ENCODE results near the gene TDRD10.

TDRD10 gene

DNA sequence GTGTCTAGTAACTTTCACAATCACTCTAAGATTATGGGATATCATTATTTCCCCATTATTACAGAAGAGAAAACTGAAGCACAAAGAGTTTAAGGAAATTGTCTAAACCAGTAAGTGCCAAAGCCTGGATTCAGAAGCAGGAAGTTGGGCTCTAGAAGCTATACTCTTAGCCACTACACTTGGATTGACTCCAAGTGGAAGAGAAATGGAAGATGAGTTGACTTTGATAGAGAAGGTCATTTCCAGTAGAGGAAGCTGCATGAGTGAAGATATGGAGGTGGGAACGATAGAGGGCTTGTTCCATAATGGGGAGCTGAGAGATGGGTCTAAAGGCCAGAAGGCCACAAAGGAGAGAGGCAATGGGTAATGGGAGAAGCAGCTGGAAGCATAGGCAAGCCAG, 11.7 kb upstream of the TDRD10 start:
- H3K9me3 Mint-ChIP-seq, result no peaks in the 10 kb centered on the region

DNA sequence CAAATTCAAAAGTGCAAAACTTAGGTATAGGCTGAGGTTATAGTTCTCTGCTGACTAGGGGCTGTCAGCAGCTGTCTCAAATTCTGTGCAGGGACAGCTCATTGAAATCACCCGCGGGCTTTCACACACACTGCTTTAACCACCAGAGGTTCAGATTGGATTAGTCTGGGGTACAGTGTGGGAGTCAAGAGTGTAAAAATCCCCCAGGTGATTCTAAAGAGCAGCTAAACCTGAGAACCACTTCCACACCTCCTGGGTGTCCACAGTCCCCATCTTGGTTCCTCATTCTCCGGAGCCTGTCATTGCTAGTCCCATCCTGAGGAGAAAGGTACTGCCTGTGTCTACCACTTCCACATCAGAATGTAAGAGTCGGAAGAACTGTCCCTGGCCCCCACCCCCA, 9.9 kb upstream of the TDRD10 start:
- H3K27me3 Mint-ChIP-seq, result peaks cover 3% of the 10 kb centered on the region
- no peaks in the 10 kb centered on the region for H3K36me3 Mint-ChIP-seq (ENCODE audit: low read depth)
- peaks cover 48% of the 10 kb centered on the region for H3K4me1 Mint-ChIP-seq (ENCODE audit: low read depth)
- H3K4me3 Mint-ChIP-seq, result no peak overlapping the region
- no peak overlapping the region for H3K27ac Mint-ChIP-seq
- no peaks in the 10 kb centered on the region for H3K9me3 Mint-ChIP-seq

More for the DNA sequence above, 11.7 kb upstream of the TDRD10 start:
- no peak overlapping the region for H3K4me3 Mint-ChIP-seq
- no peak overlapping the region for H3K27ac Mint-ChIP-seq
- H3K4me1 Mint-ChIP-seq (ENCODE audit: low read depth), result peaks cover 33% of the 10 kb centered on the region
- H3K27me3 Mint-ChIP-seq, result peaks cover 3% of the 10 kb centered on the region
- no peaks in the 10 kb centered on the region for H3K36me3 Mint-ChIP-seq (ENCODE audit: low read depth)

- peaks cover 54% of the 10 kb centered on the region for H3K4me1 Mint-ChIP-seq (ENCODE audit: low read depth)
- no peak overlapping the region for H3K27ac Mint-ChIP-seq
- no peaks in the 10 kb centered on the region for H3K36me3 Mint-ChIP-seq (ENCODE audit: low read depth)
- H3K9me3 Mint-ChIP-seq, result no peaks in the 10 kb centered on the region
- peaks cover 3% of the 10 kb centered on the region for H3K27me3 Mint-ChIP-seq
- H3K4me3 Mint-ChIP-seq, result no peak overlapping the region
These were observed 8.7 kb upstream of the TDRD10 start for GRCh38 chr1:154493276-154493675.

- Mint-ChIP-seq H3K4me3 (no peak overlapping the region), H3K27ac (no peak overlapping the region), H3K27me3 (peaks cover 14% of the 10 kb centered on the region), H3K36me3 (ENCODE audit: low read depth) (no peaks in the 10 kb centered on the region), H3K4me1 (ENCODE audit: low read depth) (peaks cover 55% of the 10 kb centered on the region), H3K9me3 (no peaks in the 10 kb centered on the region)
These were observed 6.3 kb upstream of the TDRD10 start for GRCh38 chr1:154495496-154496273.

DNA sequence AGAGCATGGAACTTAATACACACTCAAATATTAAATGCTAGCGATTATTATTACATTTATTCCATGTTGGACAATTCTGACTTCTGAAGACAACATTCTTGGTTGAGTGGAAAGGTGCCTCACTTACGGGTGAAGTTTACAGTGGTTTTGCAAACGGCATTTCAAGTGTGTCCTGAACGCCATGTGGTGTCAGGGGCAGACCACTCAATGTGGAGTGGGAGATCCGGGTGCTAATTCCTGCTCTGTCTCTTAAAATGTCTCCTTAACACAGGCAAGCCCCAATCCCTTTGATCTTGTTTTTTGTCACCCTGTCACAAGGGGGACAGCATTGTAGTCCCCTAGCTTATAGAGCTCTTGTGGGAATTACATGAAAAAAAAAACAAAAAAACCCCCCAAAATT, 5.6 kb upstream of the TDRD10 start:
- Mint-ChIP-seq H3K36me3 (ENCODE audit: low read depth) (no peaks in the 10 kb centered on the region), H3K4me1 (ENCODE audit: low read depth) (peaks cover 55% of the 10 kb centered on the region), H3K27ac (no peak overlapping the region), H3K9me3 (no peaks in the 10 kb centered on the region), H3K4me3 (no peak overlapping the region), H3K27me3 (peaks cover 21% of the 10 kb centered on the region)

DNA sequence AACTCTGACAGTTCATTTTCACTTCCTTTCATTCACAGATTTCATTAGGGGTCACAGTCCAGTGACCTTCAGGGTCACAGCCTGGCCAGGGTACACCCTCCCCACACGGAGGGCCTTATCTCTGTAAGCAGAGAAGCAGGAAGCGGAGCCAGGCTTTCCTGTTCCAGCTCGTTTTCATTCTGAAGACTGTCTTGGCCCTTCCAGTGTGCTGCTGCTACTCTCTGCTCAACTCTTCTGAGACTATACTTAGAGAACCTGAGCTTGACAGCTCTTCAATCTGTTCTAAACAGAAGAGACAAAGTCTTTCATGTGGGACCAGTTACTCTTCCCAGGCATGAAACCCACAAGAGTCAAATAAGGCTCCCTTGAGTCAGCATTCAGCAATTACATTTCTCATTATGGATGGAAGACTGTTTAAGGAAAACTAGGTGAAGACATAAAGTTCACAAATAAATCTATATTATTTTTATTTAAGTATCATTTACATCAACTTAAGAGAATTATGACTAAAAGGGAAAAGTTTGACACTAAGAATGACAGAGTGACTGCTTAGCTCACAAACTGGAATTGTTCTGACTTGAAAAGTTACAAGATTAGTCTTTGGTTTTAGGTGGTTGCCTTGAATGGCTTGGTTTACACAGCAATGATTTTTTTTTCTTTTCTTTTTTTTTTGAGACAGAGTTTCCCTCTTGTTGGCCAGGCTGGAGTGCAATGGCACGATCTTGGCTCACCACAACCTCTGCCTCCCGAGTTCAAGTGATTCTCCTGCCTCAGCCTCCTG, 4.8 kb upstream of the TDRD10 start:
- H3K4me3 Mint-ChIP-seq, result no peak overlapping the region
- peak overlapping the region; percentile 26 for H3K27ac Mint-ChIP-seq
- peaks cover 22% of the 10 kb centered on the region for H3K27me3 Mint-ChIP-seq
- no peaks in the 10 kb centered on the region for H3K9me3 Mint-ChIP-seq
- peaks cover 46% of the 10 kb centered on the region for H3K4me1 Mint-ChIP-seq (ENCODE audit: low read depth)
- H3K36me3 Mint-ChIP-seq (ENCODE audit: low read depth), result no peaks in the 10 kb centered on the region

DNA sequence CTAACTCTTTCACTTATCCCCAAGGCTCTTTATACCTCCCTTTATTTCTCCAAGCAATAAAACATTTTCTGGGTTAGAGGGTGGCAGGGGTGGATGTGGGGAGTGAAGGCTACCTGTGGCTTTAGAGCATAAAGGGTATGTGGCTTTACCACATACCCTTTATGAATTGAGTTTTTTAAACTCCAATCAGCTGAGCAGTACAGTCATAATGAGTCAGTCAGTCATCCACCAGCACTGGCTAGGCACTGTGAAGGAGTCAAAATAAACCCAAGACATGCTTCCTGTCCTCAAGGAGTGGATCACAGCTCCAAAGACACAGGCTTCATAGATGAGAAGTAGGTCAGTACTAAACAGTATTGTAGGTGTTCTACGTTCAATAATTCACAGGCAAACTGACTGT, 2.6 kb upstream of the TDRD10 start:
- H3K27me3 Mint-ChIP-seq, result peaks cover 31% of the 10 kb centered on the region

DNA sequence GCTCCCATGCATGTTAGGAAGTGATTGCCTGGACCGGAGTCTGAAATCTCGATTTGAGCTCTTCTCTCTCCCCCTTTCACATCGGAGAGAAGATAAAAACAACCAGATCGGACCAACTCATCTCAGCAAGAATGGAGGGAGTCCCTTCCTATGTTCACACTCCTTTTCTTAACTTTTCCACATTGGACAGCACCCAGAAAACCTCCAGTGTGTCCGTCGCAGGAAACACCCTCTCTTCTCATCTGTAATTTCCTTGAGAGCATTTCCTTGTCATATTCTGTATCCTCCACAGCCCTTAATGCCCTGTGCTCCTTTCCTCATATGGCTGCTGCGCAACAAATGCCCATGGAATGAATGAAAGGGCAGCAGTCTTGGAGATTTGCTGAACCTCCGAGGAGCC, 1.5 kb upstream of the TDRD10 start:
- Mint-ChIP-seq H3K36me3 (ENCODE audit: low read depth) (no peaks in the 10 kb centered on the region), H3K9me3 (no peaks in the 10 kb centered on the region), H3K27ac (no peak overlapping the region), H3K4me3 (no peak overlapping the region), H3K4me1 (ENCODE audit: low read depth) (peaks cover 24% of the 10 kb centered on the region), H3K27me3 (peaks cover 41% of the 10 kb centered on the region)

More for the DNA sequence above, 2.6 kb upstream of the TDRD10 start:
- no peaks in the 10 kb centered on the region for H3K36me3 Mint-ChIP-seq (ENCODE audit: low read depth)
- H3K27ac Mint-ChIP-seq, result no peak overlapping the region
- H3K4me1 Mint-ChIP-seq (ENCODE audit: low read depth), result peaks cover 28% of the 10 kb centered on the region
- no peaks in the 10 kb centered on the region for H3K9me3 Mint-ChIP-seq
- H3K4me3 Mint-ChIP-seq, result no peak overlapping the region

- Mint-ChIP-seq H3K4me1 (ENCODE audit: low read depth) (peaks cover 17% of the 10 kb centered on the region), H3K9me3 (no peaks in the 10 kb centered on the region), H3K4me3 (no peak overlapping the region), H3K27me3 (peaks cover 48% of the 10 kb centered on the region), H3K27ac (no peak overlapping the region), H3K36me3 (ENCODE audit: low read depth) (no peaks in the 10 kb centered on the region)
These were observed 475 bp upstream of the TDRD10 start for GRCh38 chr1:154501423-154502065.

- Mint-ChIP-seq H3K36me3 (ENCODE audit: low read depth) (no peaks in the 10 kb centered on the region), H3K27me3 (peaks cover 54% of the 10 kb centered on the region), H3K27ac (no peak overlapping the region), H3K4me3 (peak overlapping the region; percentile 35), H3K9me3 (no peaks in the 10 kb centered on the region), H3K4me1 (ENCODE audit: low read depth) (peaks cover 5% of the 10 kb centered on the region)
These were observed 711 bp downstream of the TDRD10 start for GRCh38 chr1:154502744-154503115.

DNA sequence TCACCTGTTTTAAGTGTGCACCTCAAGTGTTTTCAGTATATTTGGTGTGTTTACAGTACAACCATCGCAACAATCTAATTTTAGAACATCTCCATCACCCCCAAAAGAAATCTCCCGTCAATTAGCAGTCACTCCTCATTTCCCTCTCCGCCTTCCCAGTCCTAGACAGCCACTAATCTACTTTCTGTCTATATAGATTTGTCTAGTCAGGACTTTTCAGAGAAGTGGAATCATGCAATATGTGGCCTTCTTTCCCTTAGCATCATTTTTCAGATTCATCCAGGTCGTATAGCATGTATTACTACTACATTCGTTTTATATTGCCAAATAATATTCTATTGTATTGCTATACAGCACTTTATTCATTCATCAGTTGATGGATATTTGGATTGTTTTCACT, 1.9 kb downstream of the TDRD10 start:
- Mint-ChIP-seq H3K4me3 (peak overlapping the region; percentile 0), H3K27me3 (peaks cover 58% of the 10 kb centered on the region), H3K4me1 (ENCODE audit: low read depth) (peaks cover 5% of the 10 kb centered on the region), H3K9me3 (no peaks in the 10 kb centered on the region), H3K27ac (no peak overlapping the region), H3K36me3 (ENCODE audit: low read depth) (no peaks in the 10 kb centered on the region)

GRCh38 chr1:154512760-154513159, 10.7 kb downstream of the TDRD10 start:
- Mint-ChIP-seq H3K27ac (no peak overlapping the region), H3K4me1 (ENCODE audit: low read depth) (no peaks in the 10 kb centered on the region), H3K9me3 (no peaks in the 10 kb centered on the region), H3K36me3 (ENCODE audit: low read depth) (no peaks in the 10 kb centered on the region), H3K4me3 (no peak overlapping the region), H3K27me3 (peaks cover 29% of the 10 kb centered on the region)

- Mint-ChIP-seq H3K9me3 (no peaks in the 10 kb centered on the region), H3K4me1 (ENCODE audit: low read depth) (no peaks in the 10 kb centered on the region), H3K4me3 (no peak overlapping the region), H3K36me3 (ENCODE audit: low read depth) (no peaks in the 10 kb centered on the region), H3K27me3 (peaks cover 21% of the 10 kb centered on the region), H3K27ac (no peak overlapping the region)
These were observed 12.1 kb downstream of the TDRD10 start for GRCh38 chr1:154514066-154514553.

- peaks cover 12% of the 10 kb centered on the region for H3K27me3 Mint-ChIP-seq
- H3K27ac Mint-ChIP-seq, result no peak overlapping the region
- H3K9me3 Mint-ChIP-seq, result no peaks in the 10 kb centered on the region
- H3K4me1 Mint-ChIP-seq (ENCODE audit: low read depth), result peaks cover 3% of the 10 kb centered on the region
- no peak overlapping the region for H3K4me3 Mint-ChIP-seq
- no peaks in the 10 kb centered on the region for H3K36me3 Mint-ChIP-seq (ENCODE audit: low read depth)
These were observed 15.6 kb downstream of the TDRD10 start for GRCh38 chr1:154517661-154518060.

DNA sequence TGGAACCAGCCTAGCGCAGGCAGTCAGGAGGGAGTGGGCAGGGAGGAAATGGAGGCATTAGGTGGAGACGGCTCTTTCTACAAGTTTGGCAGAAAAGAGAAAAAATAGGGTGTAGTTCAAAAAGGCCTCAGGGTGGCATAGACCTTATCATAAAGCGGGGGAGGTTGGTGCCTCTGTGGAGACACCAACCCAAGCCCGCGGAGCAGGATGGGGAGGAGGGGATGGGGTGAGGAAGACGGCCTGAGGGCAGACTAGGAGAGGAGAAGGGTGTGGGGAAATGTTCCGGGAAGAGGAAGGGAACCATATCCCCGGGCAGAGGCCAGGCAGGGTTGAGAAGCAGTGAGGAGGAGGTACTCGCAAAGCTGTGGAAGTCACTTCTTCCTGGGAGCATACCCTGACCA, 17.6 kb downstream of the TDRD10 start:
- Mint-ChIP-seq H3K36me3 (ENCODE audit: low read depth) (no peaks in the 10 kb centered on the region), H3K4me3 (no peak overlapping the region), H3K27ac (no peak overlapping the region), H3K9me3 (no peaks in the 10 kb centered on the region), H3K27me3 (peaks cover 20% of the 10 kb centered on the region), H3K4me1 (ENCODE audit: low read depth) (peaks cover 3% of the 10 kb centered on the region)

Measured in stimulated activated naive CD8-positive, alpha-beta T cell treated with anti-CD3 and anti-CD28 coated beads, Interleukin-15, Interleukin-2, amounts not matched to agents 100 ng/mL and 50 ng/mL, for 24 hours (primary cell).